IMR-90 (cell line): Measurements from ENCODE around the gene DPEP2NB. TPM values are rescaled to one million over a fixed set of nuclear protein-coding genes. Genes with fewer than 3 reads are reported as not detected.

Source experiments
- ATAC-seq: fragments of 200-7000 bp; cut with Tn5 transposase; 2 replicates; pipeline ENCODE4 v1.9.1; 2020; ENCODE audit warnings: low read depth, mild to moderate bottlenecking, moderate library complexity
- BruUV-seq: library from RNA; stranded (reverse); fragments of 400-500 nt; replicated peaks from 2 replicates; lab custom pipeline; 2021; lab: Mats Ljungman, UMichigan
- CTCF ChIA-PET: fragments of 300-600 bp; formaldehyde crosslinking; extraction: SDS; loops from one replicate; lab custom pipeline; 2021; ENCODE audit warnings: antibody characterized with exemption; lab: Yijun Ruan, JAX
- POLR2A ChIA-PET: fragments of 300-600 bp; sonication (Branson Sonifier 250); formaldehyde crosslinking; loops from one replicate; lab custom pipeline; 2022; ENCODE audit warnings: antibody characterized with exemption; ENCODE audit not compliant: unreplicated experiment; lab: Charles Lee
- DNase-seq: peaks from one replicate; pipeline ENCODE4 v3.0.0; 2013
- H2AFZ ChIP-seq: replicated peaks from 2 replicates; pipeline ENCODE3; 2013; ENCODE audit warnings: low read length, mild to moderate bottlenecking; ENCODE audit not compliant: poor library complexity
- H2AK5ac ChIP-seq: 2 replicates; pipeline ENCODE4 v1.6.1; 2013; ENCODE audit warnings: low read depth, low read length, inconsistent platforms
- H2AK9ac ChIP-seq: replicated peaks from 2 replicates; pipeline ENCODE3; 2013; ENCODE audit warnings: mild to moderate bottlenecking, low read depth, low read length, moderate library complexity; ENCODE audit not compliant: poor library complexity
- H2BK120ac ChIP-seq: 2 replicates; pipeline ENCODE4 v1.6.1; 2013; ENCODE audit warnings: low read depth, low read length, inconsistent platforms
- H2BK15ac ChIP-seq: 3 replicates; pipeline ENCODE4 v1.6.1; 2013; ENCODE audit warnings: low read depth, low read length, inconsistent platforms
- H2BK20ac ChIP-seq: 2 replicates; pipeline ENCODE4 v1.6.1; 2013; ENCODE audit warnings: low read depth, mild to moderate bottlenecking, inconsistent platforms, low read length, moderate library complexity
- H2BK5ac ChIP-seq: 2 replicates; pipeline ENCODE4 v1.6.1; 2013; ENCODE audit warnings: mild to moderate bottlenecking, low read depth, low read length, inconsistent platforms; ENCODE audit not compliant: poor library complexity, severe bottlenecking
- H3K14ac ChIP-seq: replicated peaks from 2 replicates; pipeline ENCODE4 v1.6.1; 2013; ENCODE audit warnings: low read depth, low read length, inconsistent platforms
- H3K18ac ChIP-seq: 2 replicates; pipeline ENCODE4 v1.6.1; 2013; ENCODE audit warnings: low read depth, low read length, control low read depth
- H3K23ac ChIP-seq: 2 replicates; pipeline ENCODE4 v1.6.1; 2013; ENCODE audit warnings: low read depth, low read length, inconsistent platforms
- H3K27ac ChIP-seq: 2 replicates; pipeline ENCODE4 v1.5.1; 2013; ENCODE audit warnings: mild to moderate bottlenecking, control low read depth, low read length; ENCODE audit not compliant: insufficient read depth
- H3K27me3 ChIP-seq: 2 replicates; pipeline ENCODE4 v1.6.1; 2013; ENCODE audit warnings: low read length; ENCODE audit not compliant: control insufficient read depth, insufficient read depth
- H3K36me3 ChIP-seq: 2 replicates; pipeline ENCODE4 v1.6.1; 2013; ENCODE audit warnings: low read length, mixed read lengths; ENCODE audit not compliant: control insufficient read depth, insufficient read depth
- H3K4ac ChIP-seq: 2 replicates; pipeline ENCODE4 v1.6.1; 2013; ENCODE audit warnings: low read depth, low read length, inconsistent platforms
- H3K4me1 ChIP-seq: 2 replicates; pipeline ENCODE4 v1.6.1; 2013; ENCODE audit warnings: low read length, mixed read lengths; ENCODE audit not compliant: control insufficient read depth, insufficient read depth
- H3K4me2 ChIP-seq: 2 replicates; pipeline ENCODE4 v1.6.1; 2013; ENCODE audit warnings: low read depth, mild to moderate bottlenecking, control low read depth, low read length, moderate library complexity
- H3K4me3 ChIP-seq: 2 replicates; pipeline ENCODE4 v1.5.1; 2013; ENCODE audit warnings: low read depth, mild to moderate bottlenecking, control low read depth, low read length, moderate library complexity; ENCODE audit not compliant: insufficient read depth
- H3K56ac ChIP-seq: 2 replicates; pipeline ENCODE4 v1.6.1; 2013; ENCODE audit warnings: low read length, inconsistent platforms; ENCODE audit not compliant: insufficient read depth; ENCODE audit errors: extremely low read depth
- H3K79me1 ChIP-seq, 2 experiments: 2 replicates each; pipeline ENCODE4 v1.6.1; 2013; ENCODE audit warnings: low read length in 2 of 2, inconsistent platforms in 1 of 2, low read depth in 1 of 2
- H3K9ac ChIP-seq: 2 replicates; pipeline ENCODE4 v1.6.1; 2013; ENCODE audit warnings: low read depth, low read length, control low read depth
- H3K9me1 ChIP-seq: 2 replicates; pipeline ENCODE4 v1.6.1; 2013; ENCODE audit warnings: low read length, inconsistent platforms; ENCODE audit not compliant: insufficient read depth
- H3K9me3 ChIP-seq: 2 replicates; pipeline ENCODE4 v1.6.1; 2013; ENCODE audit warnings: low read length; ENCODE audit not compliant: control insufficient read depth, insufficient read depth
- H4K20me1 ChIP-seq: 2 replicates; pipeline ENCODE4 v1.6.1; 2013; ENCODE audit warnings: low read length, inconsistent platforms; ENCODE audit not compliant: insufficient read depth
- H4K5ac ChIP-seq: 2 replicates; pipeline ENCODE4 v1.6.1; 2013; ENCODE audit warnings: mild to moderate bottlenecking, low read depth, low read length, control low read depth
- H4K8ac ChIP-seq, 2 experiments: 2 replicates each; pipeline ENCODE4 v1.6.1; 2013; ENCODE audit warnings: low read depth in 2 of 2, low read length in 2 of 2, control low read depth in 1 of 2, inconsistent platforms in 1 of 2
- H4K91ac ChIP-seq: 2 replicates; pipeline ENCODE4 v1.6.1; 2013; ENCODE audit warnings: low read depth, low read length, inconsistent platforms; ENCODE audit not compliant: insufficient read depth
- BHLHE40 ChIP-seq: fragments of 150-350 bp; IDR thresholded peaks from 2 replicates; pipeline ENCODE4 v1.6.1; 2016; ENCODE audit warnings: mild to moderate bottlenecking, low read depth, low read length
- CEBPB ChIP-seq: IDR thresholded peaks from 2 replicates; pipeline ENCODE4 v1.6.1; 2012; ENCODE audit warnings: low read depth, low read length, improper control_type of control experiment
- CHD1 ChIP-seq: IDR thresholded peaks from 2 replicates; pipeline ENCODE4 v1.6.1; 2012; ENCODE audit warnings: low read depth, low read length, improper control_type of control experiment
- FOS ChIP-seq: fragments of 150-350 bp; IDR thresholded peaks from 2 replicates; pipeline ENCODE4 v1.6.1; 2016; ENCODE audit warnings: low read depth, low read length
- MAFK ChIP-seq: IDR thresholded peaks from 2 replicates; pipeline ENCODE4 v1.6.1; 2012; ENCODE audit warnings: low read depth, low read length, improper control_type of control experiment
- MAZ ChIP-seq: IDR thresholded peaks from 2 replicates; pipeline ENCODE4 v1.6.1; 2012; ENCODE audit warnings: low read depth, mild to moderate bottlenecking, low read length, improper control_type of control experiment, moderate library complexity, borderline replicate concordance
- MXI1 ChIP-seq: IDR thresholded peaks from 2 replicates; pipeline ENCODE4 v1.6.1; 2012; ENCODE audit warnings: low read depth, mild to moderate bottlenecking, low read length, moderate library complexity, borderline replicate concordance
- NFE2L2 ChIP-seq: fragments of 150-350 bp; IDR thresholded peaks from 2 replicates; pipeline ENCODE4 v1.6.1; 2016; ENCODE audit warnings: low read depth, mild to moderate bottlenecking, low read length
- POLR2A ChIP-seq: IDR thresholded peaks from 2 replicates; pipeline ENCODE4 v1.6.1; 2012; ENCODE audit warnings: mild to moderate bottlenecking, low read depth, low read length
- RAD21 ChIP-seq: IDR thresholded peaks from 2 replicates; pipeline ENCODE4 v1.6.1; 2012; ENCODE audit warnings: low read length, improper control_type of control experiment
- RCOR1 ChIP-seq: IDR thresholded peaks from 2 replicates; pipeline ENCODE4 v1.6.1; 2012; ENCODE audit warnings: mild to moderate bottlenecking, low read length, improper control_type of control experiment; ENCODE audit not compliant: insufficient replicate concordance
- RFX5 ChIP-seq: IDR thresholded peaks from 2 replicates; pipeline ENCODE4 v1.8.0; 2012; ENCODE audit warnings: low read depth, mild to moderate bottlenecking, low read length, moderate library complexity
- SMC3 ChIP-seq: fragments of 150-350 bp; IDR thresholded peaks from 2 replicates; pipeline ENCODE4 v1.6.1; 2016; ENCODE audit warnings: low read depth, mild to moderate bottlenecking, antibody characterized with exemption, low read length, moderate library complexity
- WGBS, 2 experiments: methylation state at CpG; one replicate each; pipeline versions ENCODE4 v1.1.5 to v1.1.7; 2013; ENCODE audit warnings: missing lambda C conversion rate in 2 of 2; ENCODE audit not compliant: insufficient read length in 1 of 2; ENCODE audit errors: extremely low coverage in 2 of 2; 5-methylcytosine and 5-hydroxymethylcytosine counted together
- dilution Hi-C: fragments of 300-500 bp; cut with HindIII; formaldehyde crosslinking; loops from one replicate; pipeline ENCODE4 v1.14.3; 2018; ENCODE audit warnings: low sequenced_read_pairs; ENCODE audit not compliant: unreplicated experiment
- in situ Hi-C: fragments of 300-500 bp; cut with MboI; formaldehyde crosslinking; loops from 3 replicates; pipeline ENCODE4 v1.14.3; 2019; ENCODE audit warnings: low sequenced_read_pairs, inconsistent platforms, mixed read lengths
- intact Hi-C: fragments of 100-400 bp; cut with micrococcal nuclease; formaldehyde crosslinking; loops from 2 replicates; pipeline ENCODE4 v1.10.0; 2022
- polyA plus RNA-seq, 3 experiments: library from polyadenylated mRNA; depleted of rRNA; stranded (reverse); fragments of >200 nt; gene quantifications; 2 replicates each; pipeline ENCODE4 v1.2.3, GENCODE V29; 2012; ENCODE audit warnings: low replicate concordance in 1 of 3
- total RNA-seq: library from RNA; depleted of rRNA; stranded (reverse); fragments of >200 nt; gene quantifications from 2 replicates; pipeline ENCODE4 v1.2.3, GENCODE V29; 2012
- TF ChIP-seq, protein P1 (sequence below): conservative IDR thresholded peaks from 2 replicates; pipeline ENCODE4 v1.5.1; 2012; ENCODE audit warnings: mild to moderate bottlenecking, low read depth, low read length, improper control_type of control experiment
- TF ChIP-seq, protein P2 (sequence below): fragments of 150-350 bp; IDR thresholded peaks from 2 replicates; pipeline ENCODE4 v1.6.1; 2017; ENCODE audit warnings: mild to moderate bottlenecking, antibody characterized with exemption, low read length, low read depth
- TF ChIP-seq, protein P3 (sequence below): fragments of 150-350 bp; IDR thresholded peaks from 2 replicates; pipeline ENCODE4 v1.6.1; 2016; ENCODE audit warnings: low read depth, mild to moderate bottlenecking, low read length, moderate library complexity, borderline replicate concordance

DPEP2NB gene
- total and polyA plus RNA-seq, 2 of the 4 experiments (the other 2 are of a cell fraction) = not detected

DNA sequence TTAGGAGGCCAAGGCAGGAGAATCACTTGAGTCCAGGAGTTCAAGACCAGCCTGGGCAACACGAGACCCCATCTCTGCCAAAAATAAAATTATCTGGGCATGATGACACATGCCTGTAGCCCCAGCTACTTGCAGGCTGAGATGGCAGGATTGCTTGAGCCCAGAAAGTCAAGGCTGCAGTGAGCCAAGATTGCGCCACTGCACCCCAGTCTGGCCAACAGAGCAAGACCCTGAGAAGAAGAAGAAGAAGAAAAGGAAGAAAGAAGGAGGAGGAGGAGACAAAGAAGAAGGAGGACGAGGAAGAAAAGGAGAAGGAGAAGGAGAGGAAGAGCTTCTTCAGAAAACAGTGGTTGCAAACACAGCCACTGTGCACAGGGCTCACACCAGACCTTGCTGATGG lies 27.0 kb downstream of the DPEP2NB start:
- Histone ChIP-seq H2BK5ac (no peak overlapping the region), H3K4me1 (peaks cover 5% of the 10 kb centered on the region; the same call in 1 of the 2 replicates), H3K23ac (no peak overlapping the region), H3K9me1 (no peaks in the 10 kb centered on the region; the same call in 1 of the 2 replicates), H2BK20ac (no peak overlapping the region), H4K91ac (no peak overlapping the region), H3K9me3 (no peaks in the 10 kb centered on the region), H2AK9ac (peak overlapping the region; percentile 55), H2BK15ac (no peak overlapping the region), H3K36me3 (no peaks in the 10 kb centered on the region), H3K18ac (no peak overlapping the region), H3K4me3 (no peak overlapping the region), H3K79me1 (no peaks in the 10 kb centered on the region), H3K56ac (no peak overlapping the region), H4K5ac (no peak overlapping the region), H4K20me1 (no peaks in the 10 kb centered on the region; the same call in 1 of the 2 replicates), H2AFZ (no peak overlapping the region), H3K27me3 (peaks cover 5% of the 10 kb centered on the region; the same call in 1 of the 2 replicates), H2AK5ac (no peak overlapping the region), H3K4ac (no peak overlapping the region), H3K14ac (no peak overlapping the region), H3K9ac (no peak overlapping the region), H4K8ac (no peak overlapping the region), H2BK120ac (no peak overlapping the region), H3K27ac (no peak overlapping the region), H3K4me2 (no peak overlapping the region)
- no peak for ATAC-seq
- TF ChIP-seq, protein P1, sequence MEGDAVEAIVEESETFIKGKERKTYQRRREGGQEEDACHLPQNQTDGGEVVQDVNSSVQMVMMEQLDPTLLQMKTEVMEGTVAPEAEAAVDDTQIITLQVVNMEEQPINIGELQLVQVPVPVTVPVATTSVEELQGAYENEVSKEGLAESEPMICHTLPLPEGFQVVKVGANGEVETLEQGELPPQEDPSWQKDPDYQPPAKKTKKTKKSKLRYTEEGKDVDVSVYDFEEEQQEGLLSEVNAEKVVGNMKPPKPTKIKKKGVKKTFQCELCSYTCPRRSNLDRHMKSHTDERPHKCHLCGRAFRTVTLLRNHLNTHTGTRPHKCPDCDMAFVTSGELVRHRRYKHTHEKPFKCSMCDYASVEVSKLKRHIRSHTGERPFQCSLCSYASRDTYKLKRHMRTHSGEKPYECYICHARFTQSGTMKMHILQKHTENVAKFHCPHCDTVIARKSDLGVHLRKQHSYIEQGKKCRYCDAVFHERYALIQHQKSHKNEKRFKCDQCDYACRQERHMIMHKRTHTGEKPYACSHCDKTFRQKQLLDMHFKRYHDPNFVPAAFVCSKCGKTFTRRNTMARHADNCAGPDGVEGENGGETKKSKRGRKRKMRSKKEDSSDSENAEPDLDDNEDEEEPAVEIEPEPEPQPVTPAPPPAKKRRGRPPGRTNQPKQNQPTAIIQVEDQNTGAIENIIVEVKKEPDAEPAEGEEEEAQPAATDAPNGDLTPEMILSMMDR = no peak
- TF ChIP-seq SMC3 (no peak), POLR2A (no peak), CHD1 (no peak), MAFK (no peak), CEBPB (no peak), BHLHE40 (no peak), MXI1 (no peak), MAZ (no peak), RAD21 (no peak), RFX5 (no peak), NFE2L2 (no peak), FOS (no peak), RCOR1 (no peak)
- TF ChIP-seq, protein P2, sequence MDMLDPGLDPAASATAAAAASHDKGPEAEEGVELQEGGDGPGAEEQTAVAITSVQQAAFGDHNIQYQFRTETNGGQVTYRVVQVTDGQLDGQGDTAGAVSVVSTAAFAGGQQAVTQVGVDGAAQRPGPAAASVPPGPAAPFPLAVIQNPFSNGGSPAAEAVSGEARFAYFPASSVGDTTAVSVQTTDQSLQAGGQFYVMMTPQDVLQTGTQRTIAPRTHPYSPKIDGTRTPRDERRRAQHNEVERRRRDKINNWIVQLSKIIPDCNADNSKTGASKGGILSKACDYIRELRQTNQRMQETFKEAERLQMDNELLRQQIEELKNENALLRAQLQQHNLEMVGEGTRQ = no peak
- TF ChIP-seq, protein P3, sequence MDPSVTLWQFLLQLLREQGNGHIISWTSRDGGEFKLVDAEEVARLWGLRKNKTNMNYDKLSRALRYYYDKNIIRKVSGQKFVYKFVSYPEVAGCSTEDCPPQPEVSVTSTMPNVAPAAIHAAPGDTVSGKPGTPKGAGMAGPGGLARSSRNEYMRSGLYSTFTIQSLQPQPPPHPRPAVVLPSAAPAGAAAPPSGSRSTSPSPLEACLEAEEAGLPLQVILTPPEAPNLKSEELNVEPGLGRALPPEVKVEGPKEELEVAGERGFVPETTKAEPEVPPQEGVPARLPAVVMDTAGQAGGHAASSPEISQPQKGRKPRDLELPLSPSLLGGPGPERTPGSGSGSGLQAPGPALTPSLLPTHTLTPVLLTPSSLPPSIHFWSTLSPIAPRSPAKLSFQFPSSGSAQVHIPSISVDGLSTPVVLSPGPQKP = no peak
- intact Hi-C loops = no loop called here
- DNase-seq = no peak
- BruUV-seq = no TSS peak
- dilution Hi-C loops = no loop called here
- ChIA-PET CTCF (no interaction called here), POLR2A (no interaction called here)
- in situ Hi-C loops = loop anchor here (10.0 kb wide), 1 partner anchor 236 kb away; no protein-coding TSS in a partner anchor
- 20% methylated on average over 1 of the region's 3 CpGs; no CpG with 5 or more reads in 1 of the 2 experiments for WGBS, 2 experiments
